AG08395 (cell line): ENCODE data around the gene C1orf35.

Source experiments
- DNase-seq: peaks from one replicate; pipeline ENCODE4 v3.0.0; 2012; ENCODE audit warnings: mixed read lengths, low spot score

The C1orf35 gene

DNA sequence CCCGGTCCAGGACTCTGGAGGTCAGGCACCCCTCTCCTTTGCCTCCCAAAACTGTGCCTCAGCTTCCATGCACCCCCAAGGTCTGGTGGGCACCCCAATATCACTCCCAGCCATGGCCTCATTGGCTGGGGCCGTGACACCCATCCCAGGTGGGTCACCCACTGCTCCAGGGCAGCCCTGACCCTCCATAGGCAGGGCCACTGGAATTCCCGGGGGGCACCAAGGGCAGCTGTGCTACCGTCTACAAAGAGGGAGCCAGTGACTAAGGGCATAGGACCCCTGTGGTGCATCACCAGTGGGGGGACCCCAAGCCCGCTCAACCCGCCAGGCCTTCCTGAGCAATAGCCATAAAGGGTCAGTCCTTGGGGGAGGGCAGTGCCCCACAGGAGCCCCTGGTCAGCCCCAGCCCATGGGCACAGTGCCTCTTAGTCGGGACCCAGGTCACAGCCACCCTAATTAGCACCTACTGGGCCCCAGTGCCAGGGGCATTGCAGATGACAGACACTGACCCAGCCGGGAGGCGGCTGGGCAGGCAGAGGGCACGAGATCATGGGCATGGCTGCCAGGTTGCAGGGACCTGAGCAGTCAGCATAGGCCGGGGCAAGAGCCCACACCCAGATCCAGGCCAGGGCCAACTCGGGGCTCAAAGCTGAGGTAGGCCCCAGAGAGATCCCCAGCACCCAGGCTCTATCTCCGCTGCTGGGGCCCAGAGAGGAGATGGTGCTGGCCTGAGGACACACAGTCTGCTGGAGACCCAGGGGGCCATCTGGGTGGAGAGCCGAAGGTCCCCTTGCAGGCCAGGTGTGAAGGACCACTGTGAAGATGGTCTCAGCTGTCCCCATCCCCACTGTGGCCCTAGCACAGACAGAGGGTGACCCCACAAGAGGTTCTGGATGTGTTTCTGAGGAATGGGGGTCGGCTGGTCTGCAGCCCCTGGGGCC is 39.6 kb downstream of the C1orf35 start:
- no peak for DNase-seq

DNA sequence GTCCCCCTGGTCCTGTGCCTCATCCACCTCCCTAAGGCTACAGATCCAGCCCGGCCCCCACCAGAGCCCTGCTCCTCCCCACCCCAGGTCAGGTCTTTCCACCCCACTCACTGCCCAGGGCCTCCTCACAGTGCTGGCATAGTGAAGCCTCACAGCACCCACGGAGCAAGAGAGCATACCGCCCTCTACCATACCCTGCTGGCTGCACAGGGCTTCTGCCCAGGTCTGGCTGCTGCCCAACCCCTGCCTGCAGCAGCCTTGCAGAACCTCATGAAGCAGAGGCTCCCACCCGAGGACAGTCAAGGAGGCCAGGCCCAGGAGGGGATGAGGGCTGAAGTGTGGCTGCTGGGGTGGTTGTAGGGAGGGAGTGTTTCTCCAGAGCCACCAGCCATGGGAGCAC is 40.3 kb downstream of the C1orf35 start:
- no peak for DNase-seq

DNA sequence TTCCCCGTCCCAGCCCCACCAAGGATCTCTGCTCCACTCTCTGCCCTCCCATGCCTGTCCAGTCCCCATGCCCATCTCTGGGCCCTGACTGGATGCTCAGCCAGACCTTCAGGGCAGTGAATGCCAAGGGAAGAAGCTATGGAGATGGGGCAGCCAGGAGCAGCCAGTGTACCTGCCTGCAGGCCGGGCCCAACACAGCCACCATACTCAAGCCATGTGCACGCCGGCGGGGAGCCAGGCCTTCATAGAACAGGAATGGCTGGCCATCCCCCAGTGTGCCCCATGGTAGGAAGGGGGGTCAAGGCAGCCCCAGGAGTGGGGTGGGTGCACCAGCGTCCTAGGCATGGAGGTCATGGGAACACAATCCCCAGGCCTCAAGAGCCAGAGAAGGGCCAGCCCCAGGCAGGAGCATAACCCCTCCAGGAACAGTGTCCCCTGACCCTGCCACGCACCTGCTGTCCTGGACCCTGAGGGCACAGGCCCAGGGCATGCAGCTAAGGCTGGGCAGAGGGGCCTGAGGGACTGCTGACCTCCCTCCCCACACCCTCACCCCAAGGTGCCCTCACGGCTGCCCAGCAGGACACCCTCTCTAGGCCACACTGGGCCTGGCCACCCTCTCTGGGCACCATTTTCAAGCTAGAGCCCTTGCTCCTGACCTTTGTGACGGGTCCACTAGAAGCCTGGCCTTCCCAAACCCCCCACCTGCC is 40.9 kb downstream of the C1orf35 start:
- no peak for DNase-seq

DNA sequence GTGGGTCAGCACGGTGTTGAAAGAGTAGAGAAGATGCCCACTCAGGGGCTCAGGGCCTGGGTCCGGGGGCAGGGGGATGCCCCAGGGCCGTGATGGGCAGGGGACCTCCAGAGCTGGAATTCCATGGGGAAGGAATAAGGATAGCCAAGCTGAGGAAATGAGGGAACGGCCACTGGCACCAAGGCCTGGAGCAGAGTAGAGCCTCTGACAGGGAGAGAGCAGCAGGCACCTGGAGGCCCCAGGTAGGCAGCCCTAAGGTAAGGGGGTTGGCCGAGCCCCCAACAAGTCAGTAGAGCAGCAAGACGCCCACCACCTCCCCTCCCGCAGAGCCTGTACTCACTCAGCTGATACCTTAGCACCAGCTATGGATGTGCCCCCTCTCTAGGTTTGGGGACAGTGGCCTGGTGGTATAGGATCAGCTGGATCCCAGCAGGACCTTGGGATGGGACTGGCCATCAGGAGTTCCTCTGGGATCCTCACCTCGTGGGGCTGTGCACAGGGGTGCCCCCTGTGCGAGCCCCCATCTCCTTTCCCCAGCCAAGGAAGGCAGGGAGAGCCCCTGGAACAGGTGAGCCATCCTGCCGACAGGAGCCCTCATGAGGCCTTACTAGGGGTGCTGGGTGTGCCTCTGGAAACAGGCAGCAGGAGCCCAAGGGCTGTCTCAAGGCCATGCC is 41.6 kb downstream of the C1orf35 start:
- no peak for DNase-seq

DNA sequence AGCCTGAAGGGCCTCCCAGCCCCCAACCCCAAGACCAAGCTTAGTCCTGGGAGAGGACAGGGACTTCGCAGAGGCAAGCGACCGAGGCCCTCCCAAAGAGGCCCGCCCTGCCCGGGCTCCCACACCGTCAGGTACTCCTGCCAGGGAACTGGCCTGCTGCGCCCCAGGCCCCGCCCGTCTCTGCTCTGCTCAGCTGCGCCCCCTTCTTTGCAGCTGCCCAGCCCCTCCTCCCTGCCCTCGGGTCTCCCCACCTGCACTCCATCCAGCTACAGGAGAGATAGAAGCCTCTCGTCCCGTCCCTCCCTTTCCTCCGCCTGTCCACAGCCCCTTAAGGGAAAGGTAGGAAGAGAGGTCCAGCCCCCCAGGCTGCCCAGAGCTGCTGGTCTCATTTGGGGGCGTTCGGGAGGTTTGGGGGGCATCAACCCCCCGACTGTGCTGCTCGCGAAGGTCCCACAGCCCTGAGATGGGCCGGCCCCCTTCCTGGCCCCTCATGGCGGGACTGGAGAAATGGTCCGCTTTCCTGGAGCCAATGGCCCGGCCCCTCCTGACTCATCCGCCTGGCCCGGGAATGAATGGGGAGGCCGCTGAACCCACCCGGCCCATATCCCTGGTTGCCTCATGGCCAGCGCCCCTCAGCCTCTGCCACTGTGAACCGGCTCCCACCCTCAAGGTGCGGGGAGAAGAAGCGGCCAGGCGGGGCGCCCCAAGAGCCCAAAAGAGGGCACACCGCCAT is 42.5 kb downstream of the C1orf35 start:
- no peak for DNase-seq

DNA sequence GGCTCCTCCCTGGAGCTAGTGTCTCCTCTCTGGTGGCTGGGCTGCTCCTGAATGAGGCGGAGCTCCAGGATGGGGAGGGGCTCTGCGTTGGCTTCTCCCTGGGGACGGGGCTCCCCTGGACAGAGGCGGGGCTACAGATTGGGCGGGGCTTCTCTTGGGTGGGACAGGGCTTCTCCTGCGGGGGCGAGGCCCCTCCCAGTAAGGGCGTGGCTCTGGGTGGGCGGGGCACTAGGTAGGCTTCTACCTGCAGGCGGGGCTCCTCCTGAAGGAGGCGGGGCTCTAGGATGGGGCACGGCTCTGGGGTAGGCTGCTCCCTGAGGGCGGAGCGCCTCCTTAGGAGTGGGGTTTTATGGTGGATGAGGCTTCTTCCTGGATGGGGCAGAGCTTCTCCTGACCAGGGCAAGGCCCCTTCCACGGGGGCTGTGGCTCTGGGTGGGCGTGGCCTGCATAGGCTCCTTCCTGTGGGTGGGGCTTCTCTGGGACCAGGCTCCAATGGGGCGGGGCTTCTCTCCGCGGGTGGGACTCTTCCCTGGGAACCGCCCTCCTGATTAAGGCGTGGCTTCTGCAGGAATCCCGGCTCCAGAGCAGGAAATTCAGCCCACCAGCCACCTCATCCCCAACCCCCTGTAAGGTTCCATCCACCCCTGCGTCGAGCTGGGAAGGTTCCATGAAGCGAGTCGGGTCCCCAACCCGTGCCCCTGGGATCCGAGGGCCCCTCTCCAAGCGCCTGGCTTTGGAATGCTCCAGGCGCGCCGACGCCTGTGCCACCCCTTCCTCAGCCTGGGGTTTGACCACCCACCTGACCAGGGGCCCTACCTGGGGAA is 43.3 kb downstream of the C1orf35 start:
- DNase-seq = no peak

DNA sequence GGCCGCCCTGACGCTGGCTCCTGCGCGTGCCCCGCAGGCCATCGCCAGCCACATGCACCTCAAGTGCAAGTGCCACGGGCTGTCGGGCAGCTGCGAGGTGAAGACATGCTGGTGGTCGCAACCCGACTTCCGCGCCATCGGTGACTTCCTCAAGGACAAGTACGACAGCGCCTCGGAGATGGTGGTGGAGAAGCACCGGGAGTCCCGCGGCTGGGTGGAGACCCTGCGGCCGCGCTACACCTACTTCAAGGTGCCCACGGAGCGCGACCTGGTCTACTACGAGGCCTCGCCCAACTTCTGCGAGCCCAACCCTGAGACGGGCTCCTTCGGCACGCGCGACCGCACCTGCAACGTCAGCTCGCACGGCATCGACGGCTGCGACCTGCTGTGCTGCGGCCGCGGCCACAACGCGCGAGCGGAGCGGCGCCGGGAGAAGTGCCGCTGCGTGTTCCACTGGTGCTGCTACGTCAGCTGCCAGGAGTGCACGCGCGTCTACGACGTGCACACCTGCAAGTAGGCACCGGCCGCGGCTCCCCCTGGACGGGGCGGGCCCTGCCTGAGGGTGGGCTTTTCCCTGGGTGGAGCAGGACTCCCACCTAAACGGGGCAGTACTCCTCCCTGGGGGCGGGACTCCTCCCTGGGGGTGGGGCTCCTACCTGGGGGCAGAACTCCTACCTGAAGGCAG is 44.0 kb downstream of the C1orf35 start:
- no peak for DNase-seq

DNA sequence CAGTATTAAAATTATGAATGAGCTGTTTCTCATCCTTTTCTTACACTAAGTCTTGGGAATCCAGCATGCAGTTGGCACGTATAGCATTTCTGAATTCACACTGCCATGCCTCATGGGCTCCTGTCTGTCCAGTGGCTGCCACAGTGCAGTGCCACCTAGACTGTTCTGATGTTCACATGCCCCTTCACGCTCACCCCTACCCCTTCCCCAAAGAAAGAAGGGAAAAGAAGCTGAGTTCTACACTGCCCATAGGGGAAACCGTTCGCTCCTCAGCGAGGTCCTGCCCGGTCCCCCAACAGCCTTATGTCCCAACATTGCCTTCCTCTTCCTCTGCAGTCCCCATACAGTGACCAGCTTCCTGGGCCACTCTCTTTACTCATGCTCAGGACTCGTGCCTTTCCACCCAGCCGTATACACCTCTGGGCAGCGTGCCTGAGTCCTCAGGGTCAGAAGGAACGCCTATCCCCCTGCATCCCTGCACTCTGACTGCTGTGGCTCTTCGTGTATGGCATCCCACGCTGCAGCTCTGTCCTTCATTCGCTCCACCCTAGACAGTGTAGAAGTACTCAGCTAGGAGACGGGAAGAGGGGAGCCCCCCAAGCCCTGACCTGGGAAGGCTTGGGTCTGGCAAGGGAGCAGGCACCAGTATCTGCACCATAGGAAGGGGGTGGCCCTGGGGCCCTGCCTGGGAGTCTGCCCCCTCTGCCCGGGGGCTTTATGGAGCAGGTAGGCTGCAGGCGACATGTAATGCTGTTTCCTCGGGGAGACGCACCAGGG is 44.8 kb downstream of the C1orf35 start:
- no peak for DNase-seq
